ENCODE data around the gene KPNA1.

KPNA1 gene

DNA sequence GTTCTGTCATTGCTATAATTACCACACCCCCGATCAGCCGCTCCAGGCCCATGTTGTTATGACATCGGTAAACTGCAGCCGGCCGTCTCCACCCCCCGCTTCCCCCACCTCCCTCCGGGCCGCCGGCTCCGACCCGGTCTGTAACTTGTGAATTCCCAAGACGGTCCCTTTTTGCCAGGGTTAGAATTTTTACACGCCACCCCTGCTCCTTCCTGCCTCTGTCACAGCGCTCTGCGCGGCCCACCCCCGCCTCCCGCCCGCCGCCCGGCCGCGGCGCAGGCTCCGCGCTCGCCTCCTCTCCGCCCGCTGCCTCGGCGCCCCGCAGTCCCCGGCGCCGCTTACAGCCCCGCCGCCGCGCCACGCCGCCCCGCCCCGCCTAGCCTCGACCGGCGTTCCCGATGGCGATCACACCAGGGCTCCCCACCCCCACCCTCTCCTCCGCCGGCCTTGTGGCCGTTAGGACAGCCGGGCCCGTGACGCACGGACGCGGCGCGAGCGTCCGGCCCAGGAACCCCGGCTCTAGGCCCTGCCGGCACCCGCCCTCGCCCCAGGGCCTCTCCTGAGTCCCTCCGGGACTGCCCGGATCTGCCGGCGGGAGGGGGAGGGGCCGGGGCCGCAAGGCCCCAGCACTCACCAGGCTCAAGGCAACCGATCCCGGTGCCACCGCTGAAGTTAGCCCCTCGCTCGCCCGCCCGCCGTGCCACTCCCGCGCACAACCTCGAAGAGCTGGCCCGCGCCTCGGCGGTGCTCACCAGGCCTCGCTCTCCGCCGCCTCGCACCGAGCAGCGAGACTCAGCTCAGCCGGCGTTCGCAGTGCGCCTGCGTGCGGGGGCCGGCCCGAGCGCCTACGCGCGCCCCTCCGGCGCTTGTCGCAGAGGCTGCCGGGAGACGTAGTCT lies at the start of gene KPNA1:
KPNA1 (minus strand) TSS at position 817 of the 897 bp plus-strand sequence. CDS start 18,374 bp downstream, outside the sequence.
- FAIRE-seq: peak; percentile 74
- DNase-seq (ENCODE audit: insufficient read length, low spot score): peak; percentile 95

- DNase-seq (ENCODE audit: insufficient read length, low spot score) (peak; percentile 92), FAIRE-seq (no peak)
Observed at GRCh38 chr3:122564155-122564912, 49.6 kb upstream of the KPNA1 start, which contains the start of the genes DTX3L and PARP9. TSS of gene DTX3L (plus strand) at chr3:122564338. CDS start at chr3:122564427, 89 bp downstream. TSS of gene PARP9 (minus strand) at chr3:122564300. CDS start at chr3:122559620, 4,680 bp downstream.

DNA sequence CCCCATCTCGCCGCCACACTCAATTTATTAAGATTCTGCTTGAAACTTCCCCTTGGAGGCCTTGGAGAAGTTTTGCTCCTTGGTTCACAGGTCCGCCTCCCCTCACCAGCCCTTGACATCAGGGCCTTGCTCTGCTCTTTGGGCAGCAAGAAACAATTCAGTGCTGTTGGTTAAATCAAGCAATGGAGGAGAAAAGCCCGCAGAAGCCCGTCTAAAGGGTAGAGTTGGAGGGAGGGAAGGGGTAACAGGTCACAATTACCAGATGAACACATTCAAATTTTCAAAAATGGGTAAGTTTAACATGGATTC lies 48.9 kb upstream of the KPNA1 start:
- no peak for DNase-seq (ENCODE audit: insufficient read length, low spot score)
- FAIRE-seq: no peak

GRCh38 chr3:122562923-122563716 lies 48.4 kb upstream of the KPNA1 start:
- no peak for FAIRE-seq
- no peak for DNase-seq (ENCODE audit: insufficient read length, low spot score)

- no peak for FAIRE-seq
- peak; percentile 58 for DNase-seq (ENCODE audit: insufficient read length, low spot score)
Observed at GRCh38 chr3:122560680-122561079, 45.9 kb upstream of the KPNA1 start.

- FAIRE-seq: no peak
- no peak for DNase-seq (ENCODE audit: insufficient read length, low spot score)
Observed at GRCh38 chr3:122559906-122560305, 45.2 kb upstream of the KPNA1 start.

DNA sequence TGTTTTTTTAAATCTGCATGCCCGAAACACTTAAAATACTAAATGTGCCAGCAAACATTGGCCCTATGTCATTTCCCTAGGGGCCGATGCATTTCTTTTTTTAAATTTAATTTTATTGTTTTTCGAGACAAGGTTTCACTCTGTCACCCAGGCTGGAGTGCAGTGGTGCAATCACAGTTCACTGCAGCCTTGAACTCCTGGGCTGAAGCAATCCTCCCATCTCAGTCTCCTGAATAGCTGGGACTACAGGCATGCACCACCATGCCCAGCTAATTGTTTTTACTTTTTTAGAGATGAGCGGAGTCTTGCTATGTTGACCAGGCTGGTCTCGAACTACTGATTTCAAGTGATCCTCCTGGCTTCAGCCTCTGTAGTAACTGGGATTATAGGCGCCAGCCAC lies 43.9 kb upstream of the KPNA1 start:
- DNase-seq (ENCODE audit: insufficient read length, low spot score) (no peak), FAIRE-seq (no peak)

DNA sequence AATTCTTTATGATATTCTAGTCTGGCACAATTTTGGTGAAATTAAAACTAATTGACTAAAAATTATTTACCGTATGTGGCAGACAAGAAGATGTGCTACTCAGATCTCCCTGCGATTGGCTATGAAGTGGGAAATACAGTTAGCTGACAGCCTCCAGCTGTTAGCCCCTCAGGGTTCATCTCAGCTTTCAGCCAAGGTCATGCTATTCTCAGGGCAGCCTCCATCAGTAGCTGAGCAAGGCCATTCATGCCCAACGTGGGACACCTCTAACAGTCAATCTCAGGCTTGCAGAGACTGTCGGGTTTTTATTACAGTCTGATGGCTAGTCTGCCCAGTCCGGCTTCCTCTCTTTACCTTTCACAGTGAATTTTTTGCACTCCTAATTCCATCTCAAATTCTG lies 42.6 kb upstream of the KPNA1 start:
- FAIRE-seq: no peak
- no peak for DNase-seq (ENCODE audit: insufficient read length, low spot score)

DNA sequence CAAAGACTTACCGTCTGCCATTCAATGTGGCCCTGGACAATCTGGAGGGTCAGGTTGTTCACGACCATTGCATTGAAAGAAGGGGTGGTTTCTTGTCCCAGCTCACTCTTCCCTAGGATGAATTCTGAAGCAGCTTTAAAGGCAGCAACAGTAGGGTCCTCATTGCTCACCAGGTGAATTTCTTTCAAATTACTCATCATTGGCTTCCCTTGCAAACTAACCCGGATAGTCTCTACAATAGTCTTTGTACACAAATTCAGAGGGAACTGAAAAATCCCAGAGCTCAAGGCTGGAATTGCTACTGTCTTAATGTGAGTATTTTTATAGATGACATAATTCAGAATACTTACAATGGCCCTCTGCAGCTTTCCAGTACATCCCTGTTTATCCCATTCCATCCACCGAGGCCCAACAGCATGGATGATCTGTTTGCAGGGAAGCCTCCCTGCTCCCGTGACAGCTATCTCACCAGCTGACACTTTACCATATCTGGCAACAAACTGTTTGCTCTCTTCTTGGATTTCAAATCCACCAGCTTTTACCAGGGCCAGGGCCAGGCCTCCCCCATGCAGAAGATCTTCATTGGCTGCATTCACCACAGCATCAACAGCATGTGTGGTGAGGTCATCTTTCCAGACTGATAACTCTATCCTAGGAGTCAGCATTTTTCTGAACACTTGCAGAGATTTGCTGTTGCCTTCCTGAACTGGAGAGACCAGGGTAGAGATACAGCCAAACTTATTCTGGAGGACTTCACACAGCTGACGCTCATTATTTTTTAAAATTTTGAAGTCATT lies 40.7 kb upstream of the KPNA1 start:
- no peak for DNase-seq (ENCODE audit: insufficient read length, low spot score)
- FAIRE-seq: no peak

- FAIRE-seq: no peak
Observed at GRCh38 chr3:122553171-122553570, 38.4 kb upstream of the KPNA1 start.

DNA sequence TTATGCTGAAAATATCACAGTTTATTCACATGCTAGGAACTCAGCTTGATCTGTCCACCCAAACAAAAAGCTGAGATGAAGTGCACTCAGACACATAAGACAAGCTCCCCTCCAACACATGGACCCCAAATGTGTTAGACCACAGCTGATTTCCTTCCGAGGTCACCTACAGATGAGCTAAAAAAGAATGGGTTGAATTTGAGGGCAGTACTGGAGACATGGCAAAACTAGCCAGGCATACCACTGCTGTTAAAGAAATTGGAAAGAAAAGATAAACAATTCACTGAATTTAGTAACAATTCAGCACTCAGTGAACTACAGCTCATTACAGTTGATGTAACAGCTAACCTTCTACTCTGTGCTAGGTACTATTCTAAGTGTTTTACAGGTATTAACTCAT lies 33.9 kb upstream of the KPNA1 start:
- FAIRE-seq (no peak), DNase-seq (ENCODE audit: insufficient read length, low spot score) (no peak)

More at GRCh38 chr3:122553171-122553570, 38.4 kb upstream of the KPNA1 start:
- no peak for DNase-seq (ENCODE audit: insufficient read length, low spot score)

- no peak for DNase-seq (ENCODE audit: insufficient read length, low spot score)
- no peak for FAIRE-seq
Observed at GRCh38 chr3:122548076-122548475, 33.3 kb upstream of the KPNA1 start.

- FAIRE-seq (no peak), DNase-seq (ENCODE audit: insufficient read length, low spot score) (no peak)
Observed at GRCh38 chr3:122546151-122546550, 31.4 kb upstream of the KPNA1 start.

DNA sequence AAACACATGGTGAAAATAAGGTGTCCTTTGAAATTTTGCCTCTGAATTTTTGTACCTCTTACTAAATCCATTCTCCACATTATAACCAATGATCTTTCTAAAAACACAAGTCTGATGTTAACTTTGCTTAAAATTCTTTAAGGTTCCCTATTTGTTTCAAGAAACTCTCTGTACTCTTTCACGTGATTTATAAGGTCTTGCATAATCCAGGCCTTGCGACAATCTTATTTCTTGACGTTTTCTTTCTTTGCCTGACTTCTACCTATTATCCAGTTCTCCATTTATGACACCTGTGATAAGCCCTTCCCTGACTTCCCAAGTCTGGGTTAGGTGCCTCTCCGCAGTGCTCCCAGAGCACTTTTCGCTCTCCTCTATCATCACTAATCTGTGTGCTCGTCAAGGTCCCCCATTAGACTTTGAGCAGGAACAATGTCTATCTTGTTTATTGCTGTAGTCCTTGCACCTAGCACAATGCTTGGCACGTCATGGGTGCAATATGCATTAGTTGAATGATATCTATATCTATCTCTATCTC lies 24.3 kb upstream of the KPNA1 start:
- DNase-seq (ENCODE audit: insufficient read length, low spot score) (no peak), FAIRE-seq (no peak)

DNA sequence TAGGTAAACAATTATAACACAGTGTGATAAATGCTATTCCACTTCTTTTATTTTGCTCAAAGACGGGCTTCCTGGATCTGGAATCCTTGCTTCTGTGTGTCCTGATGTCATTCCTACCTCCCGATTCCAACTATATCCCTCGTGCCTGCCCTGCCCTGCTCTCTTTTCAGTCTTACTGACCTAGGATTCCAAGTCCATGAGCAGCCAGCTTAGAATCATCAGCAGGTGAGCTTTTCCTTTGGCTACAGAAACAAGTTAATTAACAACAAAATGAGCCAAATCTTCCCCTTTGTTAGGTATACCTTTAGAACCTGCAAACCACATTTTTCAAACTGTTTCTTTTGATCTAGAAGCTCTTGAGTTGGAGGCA lies 21.9 kb upstream of the KPNA1 start:
- no peak for DNase-seq (ENCODE audit: insufficient read length, low spot score)
- FAIRE-seq: no peak

DNA sequence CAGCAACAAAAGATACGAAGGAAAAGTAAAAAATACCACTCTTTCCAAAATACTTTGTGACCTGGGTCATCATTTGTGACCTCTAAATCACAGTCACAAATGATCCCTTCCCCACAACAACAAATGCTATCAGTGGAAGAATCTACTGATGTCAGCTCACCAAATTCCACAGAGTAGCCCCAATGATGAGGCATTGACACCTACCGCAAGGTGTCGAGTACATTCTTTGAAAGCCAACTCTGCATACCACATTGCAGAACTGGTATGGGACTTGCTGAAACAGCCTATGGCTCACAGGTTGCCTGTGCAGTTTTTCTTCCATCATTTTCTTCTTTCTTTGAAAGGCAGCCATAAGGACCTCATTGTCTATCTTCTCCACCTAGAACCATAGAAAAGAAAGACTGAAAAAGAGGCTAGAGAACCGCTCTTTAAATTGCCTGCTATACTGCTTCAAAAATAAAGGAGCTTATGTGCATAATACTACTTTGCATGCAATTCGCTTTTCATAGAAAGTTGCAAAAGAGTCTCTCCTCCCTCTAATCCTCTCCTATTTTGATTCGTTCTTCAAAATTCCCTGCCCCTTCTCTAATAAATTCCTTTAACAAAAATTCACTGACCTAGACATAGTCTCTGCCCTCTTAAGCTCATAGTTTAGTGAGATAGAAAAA lies 21.4 kb upstream of the KPNA1 start:
- no peak for DNase-seq (ENCODE audit: insufficient read length, low spot score)

GRCh38 chr3:122533931-122534334 lies 19.2 kb upstream of the KPNA1 start:
- peak; percentile 80 for FAIRE-seq

More for the DNA sequence above, 21.4 kb upstream of the KPNA1 start:
- FAIRE-seq: no peak

GRCh38 chr3:122533480-122533879 lies 18.7 kb upstream of the KPNA1 start:
- FAIRE-seq (no peak), DNase-seq (ENCODE audit: insufficient read length, low spot score) (no peak)

More at GRCh38 chr3:122533931-122534334, 19.2 kb upstream of the KPNA1 start:
- DNase-seq (ENCODE audit: insufficient read length, low spot score): peak; percentile 81

GRCh38 chr3:122530164-122530563 lies 15.4 kb upstream of the KPNA1 start:
- no peak for DNase-seq (ENCODE audit: insufficient read length, low spot score)
- FAIRE-seq: no peak

Data from HTR-8/SVneo (cell line).